GM19463 (cell line): ENCODE results near the gene RAPH1.
"Not testable (repeated sequence)": the region's sequence is repeated elsewhere in the genome, so short reads cannot be mapped to it uniquely, and the experiment has no call there.

Source experiments
- ATAC-seq: cut with Tn5 transposase; IDR thresholded peaks from one replicate; pipeline ENCODE4 v1.9.1; 2021; ENCODE audit warnings: mild to moderate bottlenecking, moderate library complexity; ENCODE audit not compliant: unreplicated experiment

RAPH1 gene

DNA sequence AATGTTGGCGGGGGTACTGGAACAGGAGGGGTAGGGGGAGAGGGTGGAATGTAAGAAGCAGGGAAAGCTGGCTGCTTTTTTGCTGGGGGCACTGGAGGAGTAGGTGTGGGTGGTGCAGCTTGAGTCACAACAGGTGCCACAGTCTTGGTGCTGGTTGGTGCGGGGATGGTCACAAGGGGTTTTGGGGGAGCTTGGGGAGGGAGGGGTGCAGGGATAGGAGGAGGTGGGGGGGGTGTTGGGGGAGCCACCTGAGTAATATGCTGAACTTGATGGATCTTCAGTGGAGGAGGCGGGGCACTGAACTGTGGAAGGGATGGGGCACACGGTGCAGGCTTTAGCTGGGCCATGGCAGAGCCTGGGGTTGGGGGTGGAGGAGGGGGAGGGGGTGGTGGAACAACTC, 94.4 kb downstream of the RAPH1 start:
- no peak for ATAC-seq

DNA sequence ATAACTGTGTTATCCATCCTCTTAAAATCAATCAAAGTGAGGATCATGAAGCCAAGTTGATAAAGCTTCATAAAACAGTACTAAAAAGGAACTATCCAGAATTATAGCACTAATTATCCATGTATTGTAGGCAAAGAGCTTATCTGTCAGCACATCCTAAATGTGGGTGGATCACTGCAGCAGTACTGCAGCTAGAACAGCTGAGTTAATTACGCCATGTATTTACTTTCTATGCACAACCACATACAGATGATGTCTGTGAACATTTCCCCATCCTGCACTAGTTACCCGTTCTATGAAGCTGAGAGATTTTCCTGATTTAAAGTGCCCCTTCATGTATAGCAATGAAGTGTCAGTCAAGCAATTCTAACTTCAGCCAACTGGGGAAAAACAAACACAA, 96.6 kb downstream of the RAPH1 start:
- no peak for ATAC-seq

DNA sequence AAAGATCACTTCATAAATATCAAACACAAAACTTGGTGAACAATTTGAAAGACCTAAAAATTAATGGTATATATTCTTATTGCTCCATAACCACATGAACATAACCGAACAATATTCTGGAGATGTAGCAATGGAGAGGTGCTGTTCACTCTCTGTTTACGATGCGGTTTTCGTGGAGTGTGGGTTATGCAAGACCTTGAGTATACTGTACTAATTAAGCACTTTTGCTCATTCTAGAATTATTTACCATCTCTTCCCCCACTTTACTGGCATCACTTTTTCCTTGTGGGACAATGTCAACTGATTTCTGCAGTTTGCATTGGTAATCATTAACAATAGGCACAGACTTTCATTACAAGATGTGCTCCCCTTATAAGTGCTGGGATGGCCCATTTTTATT, 97.6 kb downstream of the RAPH1 start:
- ATAC-seq: no peak

- ATAC-seq: no peak
Measured at GRCh38 chr2:203436496-203436895, 98.6 kb downstream of the RAPH1 start.

DNA sequence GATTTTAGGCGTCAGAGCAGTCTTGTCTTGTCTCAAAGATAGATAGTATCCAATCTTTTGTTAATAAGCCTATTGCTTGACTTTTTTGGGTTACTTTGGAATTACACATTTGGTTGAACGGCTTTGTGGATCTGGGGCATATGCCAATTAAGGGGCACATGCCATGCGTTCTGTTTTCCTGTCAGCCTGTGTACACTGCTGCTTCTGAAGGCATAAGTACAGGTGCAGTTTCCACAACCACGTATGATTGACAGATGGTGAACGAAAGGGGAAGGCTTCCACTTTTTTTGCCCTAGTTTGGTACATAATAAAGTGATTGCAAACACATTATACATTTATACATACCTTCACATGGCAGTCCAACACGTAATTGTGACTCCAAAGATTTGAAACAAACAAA, 102.3 kb downstream of the RAPH1 start:
- no peak for ATAC-seq

DNA sequence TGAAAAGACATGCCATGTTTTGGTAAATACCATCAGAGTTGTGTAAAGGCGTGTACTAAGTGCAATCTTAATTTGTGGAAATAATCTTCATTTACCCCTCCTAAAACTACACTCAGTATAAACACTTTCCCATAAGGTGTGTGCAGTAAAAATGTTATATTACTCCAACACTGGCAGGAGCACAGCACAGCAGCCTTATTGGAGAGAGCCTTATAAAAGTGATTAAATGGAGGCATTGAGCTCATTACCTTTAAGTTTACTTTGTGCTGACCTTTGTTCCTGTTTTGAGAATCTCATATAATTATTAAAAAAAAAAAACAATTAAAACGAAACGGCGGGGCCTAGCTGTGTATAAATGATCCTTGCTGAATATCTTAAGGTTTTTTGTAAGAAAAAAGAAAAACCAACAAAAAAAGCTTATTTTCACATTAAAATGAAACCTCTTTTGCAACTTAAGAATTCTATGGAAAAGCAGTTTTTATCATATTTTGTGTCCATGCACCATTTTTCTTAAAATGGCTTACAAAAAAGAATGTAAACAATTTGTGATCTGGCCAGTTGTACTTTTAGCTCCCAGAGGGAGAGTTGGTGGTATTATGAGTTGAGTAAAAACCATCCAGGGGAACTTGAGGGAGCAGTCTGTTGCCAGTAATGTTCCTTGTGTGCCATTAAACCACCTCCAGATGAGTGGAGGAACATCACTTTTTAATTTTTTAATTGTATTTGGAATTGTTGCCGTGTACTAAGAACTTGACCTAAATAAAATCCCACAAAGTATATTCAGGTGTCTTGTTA, 103.5 kb downstream of the RAPH1 start:
- no peak for ATAC-seq

GRCh38 chr2:203429643-203430042, 105.5 kb downstream of the RAPH1 start:
- not testable (repeated sequence) for ATAC-seq

DNA sequence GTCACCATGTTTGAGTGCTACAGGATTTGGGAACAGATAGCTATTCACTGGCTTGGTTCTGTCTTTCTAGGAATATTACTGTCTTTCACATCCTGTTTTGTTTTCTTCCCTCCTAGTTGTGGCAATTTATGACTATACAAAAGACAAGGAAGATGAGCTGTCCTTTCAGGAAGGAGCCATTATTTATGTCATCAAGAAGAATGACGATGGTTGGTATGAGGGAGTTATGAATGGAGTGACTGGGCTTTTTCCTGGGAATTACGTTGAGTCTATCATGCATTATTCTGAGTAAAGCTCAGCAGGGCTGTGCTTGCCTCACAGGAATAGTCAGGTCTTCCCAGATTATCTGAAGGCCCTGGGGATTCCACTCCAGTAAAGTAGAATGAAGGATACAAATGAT, 108.0 kb downstream of the RAPH1 start:
- no peak for ATAC-seq

DNA sequence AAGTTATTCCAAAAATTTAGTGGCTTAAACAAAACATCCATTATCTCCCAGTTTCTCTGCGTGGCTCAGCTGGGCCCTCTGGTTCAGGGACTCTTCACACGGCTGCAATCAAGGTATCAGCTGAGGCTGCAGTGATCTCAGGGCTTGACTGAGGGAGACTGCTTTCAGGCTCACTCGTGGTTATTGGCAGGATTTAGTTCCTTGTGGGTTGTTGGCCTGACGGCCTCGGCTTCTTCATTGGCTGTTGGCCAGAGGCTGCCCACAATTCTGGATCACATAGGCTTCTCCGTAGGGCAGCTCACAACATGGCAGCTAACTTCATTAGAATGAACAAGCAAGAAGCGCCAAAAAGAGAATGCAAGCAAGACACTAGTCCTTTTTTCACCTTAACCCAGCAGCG, 116.8 kb downstream of the RAPH1 start:
- no peak for ATAC-seq

DNA sequence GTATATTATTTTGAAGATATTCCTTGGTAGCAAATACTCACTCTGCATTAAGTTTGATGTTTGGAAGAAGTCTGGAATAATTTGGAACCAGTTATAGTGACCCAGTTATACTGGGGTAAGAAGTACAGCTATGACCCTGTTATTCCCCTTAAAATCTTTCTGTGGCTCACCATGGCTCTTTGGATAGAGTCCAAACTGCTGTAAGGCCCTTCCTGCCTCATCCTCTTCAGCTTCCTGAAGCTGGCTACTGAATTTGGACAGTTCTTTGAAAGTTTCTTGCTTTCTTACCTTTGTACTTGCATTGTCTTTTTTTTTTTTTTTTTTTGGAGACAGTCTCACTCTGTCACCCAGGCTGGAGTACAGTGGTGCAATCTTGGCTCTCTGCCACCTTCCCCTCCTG, 121.3 kb downstream of the RAPH1 start:
- ATAC-seq: no peak

- ATAC-seq: no peak
Measured at GRCh38 chr2:203412546-203413331, 122.4 kb downstream of the RAPH1 start.

- no peak for ATAC-seq
Measured at GRCh38 chr2:203407496-203407895, 127.6 kb downstream of the RAPH1 start.

- no peak for ATAC-seq
Measured at GRCh38 chr2:203404996-203405395, 130.1 kb downstream of the RAPH1 start.

GRCh38 chr2:203400805-203401585, 134.1 kb downstream of the RAPH1 start:
- no peak for ATAC-seq

- ATAC-seq: no peak
Measured at GRCh38 chr2:203399031-203399430, 136.1 kb downstream of the RAPH1 start.

DNA sequence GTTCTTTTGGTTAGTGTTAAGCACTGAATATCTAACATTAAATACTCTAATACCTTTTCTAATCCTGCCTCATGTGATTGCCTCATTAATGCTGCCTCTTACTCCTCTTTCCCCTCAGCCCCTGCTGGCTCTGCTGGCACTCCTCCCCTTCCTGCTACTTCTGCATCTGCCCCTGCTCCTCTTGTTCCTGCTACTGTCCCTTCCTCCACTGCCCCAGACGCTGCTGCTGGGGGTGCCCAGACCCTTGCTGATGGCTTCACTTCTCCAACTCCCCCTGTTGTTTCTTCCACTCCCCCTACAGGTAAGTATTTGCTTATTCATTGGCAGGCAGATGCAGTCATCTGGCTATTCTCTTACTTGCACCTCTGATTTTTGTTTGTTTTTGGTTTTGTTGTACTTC, 138.4 kb downstream of the RAPH1 start:
- no peak for ATAC-seq

GRCh38 chr2:203395858-203396257, 139.2 kb downstream of the RAPH1 start:
- no peak for ATAC-seq

GRCh38 chr2:203394519-203395227, 140.4 kb downstream of the RAPH1 start:
- no peak for ATAC-seq

GRCh38 chr2:203388153-203388552, 146.9 kb downstream of the RAPH1 start:
- not testable (repeated sequence) for ATAC-seq

DNA sequence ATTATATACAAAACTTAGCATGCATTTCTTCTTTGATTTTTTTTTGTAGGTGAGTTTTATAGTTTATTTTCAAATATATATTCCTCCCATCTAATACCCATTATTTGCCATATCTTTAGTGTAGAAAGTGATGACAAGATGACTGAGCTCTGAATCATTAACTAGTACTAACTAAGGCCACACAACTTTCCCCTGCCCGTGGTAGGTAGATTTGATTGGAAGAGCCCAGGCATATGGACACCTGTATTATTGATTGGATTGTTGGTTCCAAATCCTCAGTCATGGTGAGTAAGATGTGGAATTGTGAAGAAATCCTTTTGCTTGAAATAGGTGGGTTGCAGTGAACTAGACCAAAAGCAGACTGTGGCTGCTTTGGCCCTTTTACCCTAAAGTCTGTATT, 152.1 kb downstream of the RAPH1 start:
- no peak for ATAC-seq

- no peak for ATAC-seq
Measured at GRCh38 chr2:203379156-203379555, 155.9 kb downstream of the RAPH1 start.
